Measurements from ENCODE around the gene TIGD3.

TIGD3 gene

GRCh38 chr11:65355776-65356393, 1.3 kb downstream of the TIGD3 start:
- TF ChIP-seq CTCF (IDR thresholded peaks at IDR 0.05; ENCODE audit: insufficient read depth, low read length, missing control alignments): no peak
- H3K4me3 ChIP-seq (ENCODE audit: low read depth, low read length): peak overlapping the region; percentile 56
- ChIA-PET POLR2A (interaction anchor here (0.5 to 1.3 kb wide), 3 partner anchors 26 to 143 kb away, joined by 3 read pairs; partner anchors contain the start of gene NEAT1), CTCF (interaction anchor here (0.8 to 2.1 kb wide), 10 partner anchors 11 to 185 kb away, joined by 3 to 7 read pairs (median 3); partner anchors contain the start of gene CAPN1)
- DNase-seq (ENCODE audit: low read depth, low spot score): no peak

GRCh38 chr11:65356394-65356972, 1.9 kb downstream of the TIGD3 start:
- POLR2A ChIA-PET: interaction anchor here (0.6 to 1.3 kb wide), 4 partner anchors 66 to 143 kb away, joined by 3 read pairs; partner anchors contain the start of gene NEAT1
- CTCF ChIA-PET: interaction anchor here (0.7 to 2.1 kb wide), 13 partner anchors 9 to 184 kb away, joined by 3 to 7 read pairs (median 3); partner anchors contain the start of gene CAPN1
- no peak for TF ChIP-seq CTCF (IDR thresholded peaks at IDR 0.05; ENCODE audit: insufficient read depth, low read length, missing control alignments)

GRCh38 chr11:65357856-65358356, 3.4 kb downstream of the TIGD3 start:
- ChIA-PET CTCF (interaction anchor here (1.4 to 1.5 kb wide), 3 partner anchors 16 to 152 kb away, joined by 3 to 7 read pairs (median 5); no protein-coding TSS in a partner anchor), POLR2A (interaction anchor here (1.2 kb wide), 2 partner anchors 65 to 140 kb away, joined by 3 read pairs; no protein-coding TSS in a partner anchor)

More at GRCh38 chr11:65356394-65356972, 1.9 kb downstream of the TIGD3 start:
- DNase-seq (ENCODE audit: low read depth, low spot score): no peak
- H3K4me3 ChIP-seq (ENCODE audit: low read depth, low read length): no peak overlapping the region

GRCh38 chr11:65362320-65362931, 7.9 kb downstream of the TIGD3 start:
- CTCF ChIA-PET: interaction anchor here (0.8 to 2.9 kb wide), 4 partner anchors 8 to 148 kb away, joined by 3 to 15 read pairs (median 6); no protein-coding TSS in a partner anchor
- no peak for TF ChIP-seq CTCF (IDR thresholded peaks at IDR 0.05; ENCODE audit: insufficient read depth, low read length, missing control alignments)
- DNase-seq (ENCODE audit: low read depth, low spot score): no peak
- POLR2A ChIA-PET: interaction anchor here (0.6 to 0.7 kb wide), 2 partner anchors 9 to 146 kb away, joined by 3 read pairs; no protein-coding TSS in a partner anchor
- no peak overlapping the region for H3K4me3 ChIP-seq (ENCODE audit: low read depth, low read length)

More at GRCh38 chr11:65357856-65358356, 3.4 kb downstream of the TIGD3 start:
- H3K4me3 ChIP-seq (ENCODE audit: low read depth, low read length): no peak overlapping the region
- no peak for DNase-seq (ENCODE audit: low read depth, low spot score)
- TF ChIP-seq CTCF (IDR thresholded peaks at IDR 0.05; ENCODE audit: insufficient read depth, low read length, missing control alignments): no peak

GRCh38 chr11:65362966-65363365, 8.4 kb downstream of the TIGD3 start:
- H3K4me3 ChIP-seq (ENCODE audit: low read depth, low read length): no peak overlapping the region
- no peak for DNase-seq (ENCODE audit: low read depth, low spot score)
- CTCF ChIA-PET: interaction anchor here (1.3 to 1.7 kb wide), 4 partner anchors 9 to 148 kb away, joined by 4 to 7 read pairs (median 4); no protein-coding TSS in a partner anchor
- no peak for TF ChIP-seq CTCF (IDR thresholded peaks at IDR 0.05; ENCODE audit: insufficient read depth, low read length, missing control alignments)
- POLR2A ChIA-PET: interaction anchor here (0.6 to 0.7 kb wide), 2 partner anchors 8 to 145 kb away, joined by 3 read pairs; no protein-coding TSS in a partner anchor

All from AG04449 (cell line).